Measurements from ENCODE around the gene AGPAT1. TPM values are rescaled to one million over a fixed set of nuclear protein-coding genes. Genes with fewer than 3 reads are reported as not detected.

The AGPAT1 gene
- total RNA-seq, 1 experiment from 2014 or later: 55.6 TPM

DNA sequence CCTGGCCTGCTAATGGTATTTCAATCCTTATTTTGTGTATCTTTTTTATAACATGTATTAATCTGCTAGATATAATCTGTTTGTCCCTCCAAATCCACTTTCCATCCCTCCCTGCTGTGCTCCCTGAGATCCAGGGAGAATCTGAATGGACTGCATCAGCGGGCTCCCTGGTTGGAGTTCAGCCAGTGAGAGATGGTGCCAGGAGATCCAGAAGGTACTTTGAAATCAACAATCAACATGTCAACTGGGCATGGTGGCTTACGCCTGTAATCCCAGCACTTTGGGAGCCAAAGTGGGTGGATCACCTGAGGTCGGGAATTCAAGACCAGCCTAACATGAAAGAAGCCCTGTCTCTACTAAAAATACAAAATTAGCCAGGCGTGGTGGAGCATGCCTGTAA lies 52.2 kb downstream of the AGPAT1 start (continued):
- TF ChIP-seq ZBTB33 (IDR thresholded peaks at IDR 0.05; ENCODE audit: extremely low read depth, insufficient replicate concordance, low read length): no peak
- TF ChIP-seq EZH2 (IDR thresholded peaks at IDR 0.05): no peak

DNA sequence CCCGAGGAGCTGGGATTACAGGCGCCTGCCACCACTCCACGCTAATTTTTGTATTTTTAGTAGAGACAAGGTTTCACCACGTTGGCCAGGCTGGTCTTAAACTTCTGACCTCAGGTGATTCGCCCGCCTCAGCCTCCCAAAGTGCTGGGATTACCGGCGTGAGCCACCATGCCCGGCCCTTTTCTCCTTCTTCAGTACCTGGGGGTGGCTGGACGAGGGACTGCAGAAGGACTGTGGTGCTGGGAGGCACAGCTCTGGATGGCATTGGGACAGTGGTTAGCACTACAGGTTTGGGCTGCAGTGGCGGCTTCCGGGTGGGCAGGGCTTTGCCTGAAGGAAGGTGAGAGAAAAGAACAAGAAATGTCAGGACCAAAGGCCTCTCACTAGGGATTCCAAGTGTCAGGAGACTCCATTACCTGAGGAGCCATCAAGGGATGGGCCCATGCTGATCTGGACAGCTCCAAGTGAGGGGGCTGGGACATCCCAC lies 55.3 kb downstream of the AGPAT1 start:
- Histone ChIP-seq H3K4me1 (ENCODE audit: control insufficient read depth in 1 of 2, insufficient read depth in 2 of 2, low read length in 2 of 2) (peaks cover 0 to 8% of the 10 kb centered on the region in 2 experiments; a peak in 2 of 4 replicates), H3K9ac (ENCODE audit: low read length) (no peak overlapping the region), H3K27me3 (ENCODE audit: insufficient read depth, low read length) (no peaks in the 10 kb centered on the region), H3K4me2 (ENCODE audit: low read length) (no peak overlapping the region), H3K27ac (ENCODE audit: low read depth, low read length) (no peak overlapping the region), H3K9me3 (ENCODE audit: control insufficient read depth in 1 of 2, insufficient read depth in 1 of 2, low read depth in 1 of 2, low read length in 2 of 2) (no peaks in the 10 kb centered on the region), H3K9me2 (ENCODE audit: insufficient read depth) (no peaks in the 10 kb centered on the region), H3K79me2 (ENCODE audit: insufficient read depth, low read length) (no peaks in the 10 kb centered on the region; the same call in 1 of the 2 replicates), H3K4me3 (replicated peaks in 1 of 2; ENCODE audit: low read depth in 1 of 2, low read length in 2 of 2) (no peak overlapping the region), H2AFZ (ENCODE audit: low read depth, low read length, poor library complexity, severe bottlenecking) (no peak overlapping the region), H4K20me1 (ENCODE audit: insufficient read depth) (no peaks in the 10 kb centered on the region), H3K36me3 (ENCODE audit: control insufficient read depth in 1 of 2, insufficient read depth in 2 of 2, low read length in 2 of 2) (peaks cover 16 to 23% of the 10 kb centered on the region in 2 experiments)
- intact Hi-C loops (cut with micrococcal nuclease): no loop called here
- no peak for TF ChIP-seq YY1 (IDR thresholded peaks at IDR 0.05; ENCODE audit: extremely low read depth, insufficient replicate concordance, low read depth, low read length)
- DNase-seq (ENCODE audit: low read depth, low spot score) (no peak), ATAC-seq (no peak)
- RAD21 ChIA-PET (ENCODE audit: low non-redundant PET in 1 of 2, low total read pairs in 2 of 2, uncharacterized antibody in 2 of 2, unreplicated experiment in 2 of 2): no interaction called here
- CTCF ChIA-PET: no interaction called here
- POLR2A ChIA-PET: no interaction called here
- BruUV-seq (replicated peaks): no TSS peak

Measured in HCT116 (cell line).